GM12878 (cell line): ENCODE results near the gene ZCRB1. TPM values are rescaled to one million over a fixed set of nuclear protein-coding genes. Genes with fewer than 3 reads are reported as not detected.

ENCODE experiments used
- ATAC-seq: fragments of 200-7000 bp; cut with Tn5 transposase; 3 replicates; pipeline ENCODE4 v1.9.1; 2020; ENCODE audit warnings: mild to moderate bottlenecking, moderate library complexity
- BruUV-seq: library from RNA; stranded (reverse); fragments of 400-500 nt; replicated peaks from 2 replicates; lab custom pipeline; 2021; lab: Mats Ljungman, UMichigan
- CTCF ChIA-PET: fragments of 300-600 bp; sonication (Branson Sonifier 250); formaldehyde crosslinking; extraction: SDS; loops from one replicate; lab custom pipeline; 2021; ENCODE audit warnings: inconsistent platforms; lab: Yijun Ruan, JAX
- POLR2A ChIA-PET: fragments of 350-600 bp; formaldehyde crosslinking; extraction: SDS; loops from one replicate; lab custom pipeline; 2021; ENCODE audit warnings: inconsistent platforms; lab: Charles Lee
- RAD21 ChIA-PET: fragments of 300-600 bp; sonication (Branson Sonifier 250); formaldehyde crosslinking; loops from one replicate; lab custom pipeline; 2023; ENCODE audit warnings: antibody characterized with exemption; ENCODE audit not compliant: unreplicated experiment; lab: Charles Lee
- SMC1A ChIA-PET: fragments of 300-600 bp; sonication (Branson Sonifier 250); formaldehyde crosslinking; loops from one replicate; lab custom pipeline; 2023; ENCODE audit not compliant: unreplicated experiment, uncharacterized antibody; lab: Charles Lee
- DNase-seq: peaks from one replicate; pipeline ENCODE4 v3.0.0-alpha.2; 2011; ENCODE audit warnings: low read depth, low spot score
- FAIRE-seq: peaks from 3 replicates; lab custom pipeline; 2011; peaks lifted over from hg19 to GRCh38; lab: Jason Lieb, UNC
- H2AFZ ChIP-seq: 2 replicates; pipeline ENCODE4 v1.6.0; 2011; ENCODE audit warnings: low read depth, low read length, control low read depth; ENCODE audit not compliant: control insufficient read depth
- H3K27ac ChIP-seq: 2 replicates; pipeline ENCODE4 v1.5.1; 2011; ENCODE audit warnings: control low read depth; ENCODE audit not compliant: control insufficient read depth, insufficient read depth
- H3K27me3 ChIP-seq, 2 experiments: replicated peaks in 1 of 2; 2 replicates each; pipeline versions ENCODE4 v1.6.0 to v1.6.1; 2011; ENCODE audit warnings: low read length in 1 of 2; ENCODE audit not compliant: control insufficient read depth in 2 of 2, insufficient read depth in 2 of 2
- H3K36me3 ChIP-seq, 2 experiments: 2 replicates each; pipeline ENCODE4 v1.5.1; 2011; ENCODE audit warnings: low read length in 1 of 2; ENCODE audit not compliant: control insufficient read depth in 2 of 2, insufficient read depth in 2 of 2
- H3K4me1 ChIP-seq: 2 replicates; pipeline ENCODE4 v1.6.1; 2011; ENCODE audit warnings: mild to moderate bottlenecking, low read length, moderate library complexity, mixed read lengths; ENCODE audit not compliant: control insufficient read depth, insufficient read depth
- H3K4me2 ChIP-seq: 2 replicates; pipeline ENCODE4 v1.6.0; 2011; ENCODE audit warnings: control low read depth; ENCODE audit not compliant: control insufficient read depth, insufficient read depth
- H3K4me3 ChIP-seq: fragments of 200-600 bp; sonication (generic); 2 replicates; pipeline ENCODE4 v1.5.1; 2016
- H3K79me2 ChIP-seq: 2 replicates; pipeline ENCODE4 v1.6.0; 2011; ENCODE audit warnings: low read length; ENCODE audit not compliant: control insufficient read depth, insufficient read depth
- H3K9ac ChIP-seq: 2 replicates; pipeline ENCODE4 v1.8.0; 2011; ENCODE audit warnings: low read length, control low read depth, mixed read lengths; ENCODE audit not compliant: control insufficient read depth, insufficient read depth
- H3K9me3 ChIP-seq: replicated peaks from 3 replicates; pipeline ENCODE4 v1.5.1; 2011; ENCODE audit warnings: mild to moderate bottlenecking, low read length; ENCODE audit not compliant: control insufficient read depth, insufficient read depth
- H4K20me1 ChIP-seq: 2 replicates; pipeline ENCODE4 v1.6.0; 2011; ENCODE audit not compliant: control insufficient read depth, insufficient read depth
- EED ChIP-seq: sonication (generic); IDR thresholded peaks from 2 replicates; pipeline ENCODE4 v1.6.1; 2016; ENCODE audit warnings: antibody characterized with exemption, low read depth
- HSF1 ChIP-seq: fragments of 150-350 bp; IDR thresholded peaks from 2 replicates; pipeline ENCODE4 v1.6.1; 2014; ENCODE audit warnings: mild to moderate bottlenecking, low read depth, low read length
- MYC ChIP-seq: IDR thresholded peaks from 2 replicates; pipeline ENCODE4 v1.6.1; 2011; ENCODE audit warnings: mild to moderate bottlenecking, low read length, moderate library complexity, inconsistent platforms; ENCODE audit not compliant: insufficient read depth, insufficient replicate concordance, insufficient read length, severe bottlenecking
- NRF1 ChIP-seq: conservative IDR thresholded peaks from 2 replicates; pipeline ENCODE4 v1.6.1; 2011; ENCODE audit warnings: mild to moderate bottlenecking, low read depth, low read length, improper control_type of control experiment
- RCOR1 ChIP-seq: conservative IDR thresholded peaks from 2 replicates; pipeline ENCODE4 v1.6.1; 2012; ENCODE audit warnings: low read depth, low read length, improper control_type of control experiment
- STAT3 ChIP-seq: IDR thresholded peaks from 2 replicates; pipeline ENCODE4 v1.6.1; 2011; ENCODE audit warnings: low read depth, low read length, improper control_type of control experiment
- TCF7 ChIP-seq: IDR thresholded peaks from 2 replicates; pipeline ENCODE4 v1.6.1; 2014; ENCODE audit warnings: antibody characterized with exemption, borderline replicate concordance
- ZBTB4 ChIP-seq: fragments of 450-650 bp; formaldehyde crosslinking; IDR thresholded peaks from 2 replicates; pipeline ENCODE4 v1.4.0; 2022; ENCODE audit warnings: mild to moderate bottlenecking, moderate library complexity
- WGBS: methylation state at CpG from one replicate; pipeline ENCODE4 v1.1.6; 2016; ENCODE audit warnings: low lambda C conversion rate; ENCODE audit not compliant: insufficient replicate concordance, insufficient coverage; ENCODE audit errors: missing lambda C conversion rate; 5-methylcytosine and 5-hydroxymethylcytosine counted together
- in situ Hi-C: fragments of 300-500 bp; cut with MboI; formaldehyde crosslinking; loops from 9 replicates; pipeline ENCODE4 v1.14.3; 2018; ENCODE audit warnings: mixed read lengths
- intact Hi-C: fragments of 100-400 bp; cut with micrococcal nuclease; formaldehyde crosslinking; loops from one replicate; pipeline ENCODE4 v1.14.2; 2022; ENCODE audit not compliant: unreplicated experiment
- polyA plus RNA-seq, 11 experiments: library from polyadenylated mRNA; depleted of rRNA in 4 of 11; unstranded in 6 of 11; stranded (reverse) in 5 of 11; fragments of >200 nt; fragmentation: Nextera tagmentation in 4 of 11; fragmentation: Illumina TruSeq in 1 of 11; extraction: Ambion mirVana in 4 of 11; extraction: Trizol in 1 of 11; gene quantifications; 1 replicate in 1 of 11; 2 replicates in 10 of 11; pipeline versions ENCODE4 v1.2.1 to v1.2.3, GENCODE V29; 2011 to 2016; ENCODE audit warnings: inconsistent platforms in 2 of 11, missing spikeins in 2 of 11, low read depth in 1 of 11
- total RNA-seq, 4 experiments: library from RNA; depleted of rRNA in 3 of 4; stranded (reverse); fragments of >200 nt in 3 of 4; fragmentation: Illumina TruSeq in 1 of 4; extraction: Trizol in 1 of 4; gene quantifications; 2 replicates each; pipeline versions ENCODE4 v1.2.1 to v1.2.3, GENCODE V29; 2013 to 2021
- TF ChIP-seq, protein P1 (sequence below): fragments of 450-650 bp; IDR thresholded peaks from 2 replicates; pipeline ENCODE4 v1.6.1; 2017; ENCODE audit warnings: low read depth, mild to moderate bottlenecking, moderate library complexity

Gene ZCRB1
- total and polyA plus RNA-seq, 10 of the 15 experiments (the other 5 are each of a cell fraction or from before 2014, with no cell fraction given) = 43.3 to 178 (median 88.6) TPM

GRCh38 chr12:42282294-42282693 is 43.6 kb downstream of the ZCRB1 start:
- H3K36me3 ChIP-seq = no peaks in the 10 kb centered on the region
- WGBS = 100% methylated on average over 2 of the region's 2 CpGs
- ChIA-PET SMC1A (interaction anchor here (0.9 to 1.4 kb wide), 5 partner anchors 12 to 119 kb away, joined by 3 read pairs; no protein-coding TSS in a partner anchor), RAD21 (interaction anchor here (1.0 to 1.4 kb wide), 3 partner anchors 9 to 17 kb away, joined by 3 to 4 read pairs (median 4); no protein-coding TSS in a partner anchor), POLR2A (no interaction called here), CTCF (interaction anchor here (0.5 to 2.1 kb wide), 4 partner anchors 11 to 50 kb away, joined by 3 to 9 read pairs (median 4); no protein-coding TSS in a partner anchor)
- H3K4me1 ChIP-seq = peaks cover 3% of the 10 kb centered on the region; the same call in 1 of the 2 replicates
- H4K20me1 ChIP-seq = no peaks in the 10 kb centered on the region
- H3K27ac ChIP-seq = no peak overlapping the region
- no peak for ATAC-seq
- no peak overlapping the region for H3K4me2 ChIP-seq
- in situ Hi-C loops = no loop called here
- BruUV-seq = no TSS peak
- TF ChIP-seq NRF1 (no peak), EED (no peak), STAT3 (no peak), MYC (no peak), RCOR1 (no peak)
- H3K4me3 ChIP-seq = no peak overlapping the region
- DNase-seq = no peak
- H2AFZ ChIP-seq = no peak overlapping the region
- no peak overlapping the region for H3K9ac ChIP-seq
- intact Hi-C loops = no loop called here
- H3K79me2 ChIP-seq = no peaks in the 10 kb centered on the region
- no peak for FAIRE-seq
- H3K9me3 ChIP-seq = no peaks in the 10 kb centered on the region
- H3K27me3 ChIP-seq = no peaks in the 10 kb centered on the region

DNA sequence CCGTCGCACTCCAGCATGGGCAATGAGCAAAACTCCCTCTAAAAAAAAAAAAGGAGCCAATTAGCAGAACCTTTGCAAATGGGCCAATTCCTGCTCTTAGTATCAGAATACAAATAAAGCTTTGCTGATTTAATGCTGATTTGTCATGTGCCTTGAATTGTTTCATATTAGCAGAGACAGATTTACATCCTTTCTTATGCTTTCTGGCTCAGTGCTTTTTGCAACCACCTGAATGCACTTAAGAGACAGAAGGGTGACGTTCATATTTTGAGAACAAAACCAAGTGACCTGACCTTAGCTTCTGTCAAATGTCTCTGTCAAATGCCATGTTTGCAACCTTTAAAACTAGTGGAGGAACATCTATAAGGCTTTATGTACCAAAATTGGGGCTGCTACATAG is 44.0 kb downstream of the ZCRB1 start:
- Histone ChIP-seq H3K4me1 (peaks cover 3% of the 10 kb centered on the region; the same call in 1 of the 2 replicates), H3K27me3 (no peaks in the 10 kb centered on the region), H4K20me1 (no peaks in the 10 kb centered on the region), H3K9me3 (no peaks in the 10 kb centered on the region), H3K79me2 (no peaks in the 10 kb centered on the region), H3K4me3 (no peak overlapping the region), H2AFZ (no peak overlapping the region), H3K9ac (no peak overlapping the region), H3K27ac (no peak overlapping the region), H3K4me2 (no peak overlapping the region), H3K36me3 (no peaks in the 10 kb centered on the region)
- ChIA-PET SMC1A (interaction anchor here (1.0 to 1.4 kb wide), 3 partner anchors 13 to 118 kb away, joined by 3 read pairs; no protein-coding TSS in a partner anchor), POLR2A (no interaction called here), RAD21 (interaction anchor here (1.0 to 1.4 kb wide), 3 partner anchors 9 to 16 kb away, joined by 3 to 4 read pairs (median 4); no protein-coding TSS in a partner anchor), CTCF (interaction anchor here (0.6 to 2.1 kb wide), 4 partner anchors 8 to 50 kb away, joined by 3 to 9 read pairs (median 4); no protein-coding TSS in a partner anchor)
- FAIRE-seq (no peak), ATAC-seq (no peak), DNase-seq (no peak)
- no TSS peak for BruUV-seq
- intact Hi-C loops = no loop called here
- in situ Hi-C loops = no loop called here
- WGBS = 76% methylated on average over 3 of the region's 3 CpGs
- TF ChIP-seq HSF1 (no peak), ZBTB4 (CRISPR knock-in tag) (no peak), TCF7 (no peak)
- TF ChIP-seq, protein P1, sequence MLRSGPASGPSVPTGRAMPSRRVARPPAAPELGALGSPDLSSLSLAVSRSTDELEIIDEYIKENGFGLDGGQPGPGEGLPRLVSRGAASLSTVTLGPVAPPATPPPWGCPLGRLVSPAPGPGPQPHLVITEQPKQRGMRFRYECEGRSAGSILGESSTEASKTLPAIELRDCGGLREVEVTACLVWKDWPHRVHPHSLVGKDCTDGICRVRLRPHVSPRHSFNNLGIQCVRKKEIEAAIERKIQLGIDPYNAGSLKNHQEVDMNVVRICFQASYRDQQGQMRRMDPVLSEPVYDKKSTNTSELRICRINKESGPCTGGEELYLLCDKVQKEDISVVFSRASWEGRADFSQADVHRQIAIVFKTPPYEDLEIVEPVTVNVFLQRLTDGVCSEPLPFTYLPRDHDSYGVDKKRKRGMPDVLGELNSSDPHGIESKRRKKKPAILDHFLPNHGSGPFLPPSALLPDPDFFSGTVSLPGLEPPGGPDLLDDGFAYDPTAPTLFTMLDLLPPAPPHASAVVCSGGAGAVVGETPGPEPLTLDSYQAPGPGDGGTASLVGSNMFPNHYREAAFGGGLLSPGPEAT = no peak
